Umbilical cord (tissue), 2 donors: ENCODE results near the gene ITPRIPL1. TPM values are rescaled to one million over a fixed set of nuclear protein-coding genes. Genes with fewer than 3 reads are reported as not detected.

Experiments
- DNase-seq: peaks from one replicate; pipeline ENCODE4 v3.0.0-alpha.2; 2015; ENCODE audit warnings: low spot score
- total RNA-seq: library from RNA; depleted of rRNA; stranded (reverse); fragments of >200 nt; gene quantifications from one replicate; pipeline ENCODE4 v1.2.3, GENCODE V29; 2014; ENCODE audit warnings: low replicate concordance; ENCODE audit not compliant: insufficient read depth

ITPRIPL1 gene
- total RNA-seq, 1 donor from 2014 or later: 5.5 TPM

DNA sequence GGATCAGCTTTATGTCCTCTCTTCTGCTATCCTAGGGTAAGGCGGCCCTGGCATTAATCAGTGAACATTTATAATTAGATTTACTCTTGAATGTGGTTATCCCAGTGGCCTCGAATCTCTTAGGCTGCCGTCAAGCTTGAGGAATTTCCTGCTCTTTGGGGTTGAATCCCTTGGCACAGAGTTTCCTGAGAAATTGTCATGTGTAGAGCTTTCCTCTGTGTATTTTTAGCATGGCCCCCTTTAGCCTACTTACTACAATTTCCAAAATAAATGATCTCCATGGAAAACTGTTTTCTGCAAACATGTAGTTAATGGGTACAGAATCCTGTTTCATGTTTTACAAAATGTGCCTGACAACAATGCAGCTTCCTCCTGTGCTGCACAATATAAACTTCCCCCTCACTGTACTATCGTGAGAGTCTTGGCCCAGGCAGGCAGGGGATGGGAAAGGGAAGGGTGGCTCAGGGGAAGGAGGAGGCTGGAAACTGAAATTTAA lies 28.5 kb downstream of the ITPRIPL1 start:
- peak; percentile 55 for DNase-seq

DNA sequence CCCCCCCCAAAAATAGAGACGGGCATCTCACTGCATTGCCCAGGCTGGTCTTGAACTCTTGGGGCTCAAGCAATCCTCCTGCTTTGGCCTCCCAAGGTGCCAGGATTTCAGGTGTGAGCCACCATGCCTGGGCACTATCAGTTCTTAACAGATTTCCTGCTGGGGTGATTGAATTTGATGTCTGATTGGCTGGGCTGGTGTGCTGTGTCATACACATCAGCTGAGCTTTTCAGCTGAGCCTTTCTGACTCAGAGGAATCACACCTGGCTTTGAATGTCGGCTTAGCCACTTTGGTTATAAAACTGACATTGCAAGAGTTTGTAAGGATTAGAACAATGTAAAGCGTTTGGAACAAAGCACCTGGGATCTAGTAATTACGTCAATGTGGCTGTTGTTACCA lies 29.4 kb downstream of the ITPRIPL1 start:
- no peak for DNase-seq

GRCh38 chr2:96356889-96357288 lies 31.8 kb downstream of the ITPRIPL1 start:
- DNase-seq: no peak

DNA sequence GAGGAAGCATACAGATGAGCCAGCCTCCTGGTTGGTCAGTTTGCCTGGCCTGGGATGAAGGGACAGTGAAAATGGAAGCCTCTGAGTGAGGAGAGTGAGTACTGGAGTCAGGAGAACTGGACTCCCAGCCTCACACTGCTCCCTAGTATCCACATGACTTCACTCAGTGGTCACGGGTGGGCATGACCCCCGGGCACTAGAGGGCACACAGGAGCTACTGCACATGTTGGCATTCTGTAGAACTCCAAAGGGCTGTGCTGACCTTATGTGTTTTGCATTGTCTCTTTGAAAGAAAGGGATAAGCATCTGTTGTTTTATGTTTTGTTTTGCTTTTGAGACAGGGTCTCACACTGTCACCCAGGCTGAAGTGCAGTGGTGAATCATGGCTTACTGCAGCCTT lies 34.2 kb downstream of the ITPRIPL1 start:
- DNase-seq: no peak

GRCh38 chr2:96359866-96360265 lies 34.7 kb downstream of the ITPRIPL1 start:
- no peak for DNase-seq

DNA sequence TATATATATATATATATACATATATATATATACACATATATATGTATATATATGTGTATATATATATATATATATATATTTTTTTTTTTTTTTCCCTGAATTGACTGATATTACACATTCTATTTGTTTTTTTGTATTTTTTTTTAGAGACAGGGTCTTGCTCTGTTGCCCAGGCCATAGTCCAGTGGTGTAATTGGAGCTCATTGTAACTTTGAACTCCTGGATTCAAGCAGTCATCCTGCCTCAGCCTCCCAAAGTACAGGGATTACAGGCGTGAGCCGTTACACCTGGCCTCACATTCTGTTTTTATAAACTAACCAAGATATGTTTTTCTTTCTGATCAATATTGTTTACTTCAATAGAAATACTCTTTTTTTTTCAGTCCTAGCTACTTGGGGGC lies 36.6 kb downstream of the ITPRIPL1 start:
- DNase-seq: no peak

- DNase-seq: no peak
Observed at GRCh38 chr2:96369186-96369585, 44.1 kb downstream of the ITPRIPL1 start.

GRCh38 chr2:96374211-96374951 lies 49.3 kb downstream of the ITPRIPL1 start:
- DNase-seq: peak; percentile 8

Other genes starting within 250 kb of the ITPRIPL1 start
- gene ADRA2B, start 208.7 kb upstream of the ITPRIPL1 start, total RNA-seq: 1.9 TPM
- gene ASTL, start 186.8 kb upstream of the ITPRIPL1 start, total RNA-seq: 1.4 TPM
- gene DUSP2, start 179.9 kb upstream of the ITPRIPL1 start, total RNA-seq: 28.9 TPM
- gene STARD7, start 116.5 kb upstream of the ITPRIPL1 start, total RNA-seq: 42.1 TPM
- gene TMEM127, start 59.3 kb upstream of the ITPRIPL1 start, total RNA-seq: 13.5 TPM
- 49.1 TPM for gene CIAO1, start 59.1 kb upstream of the ITPRIPL1 start, total RNA-seq
- 36.6 TPM for gene SNRNP200, start 19.8 kb upstream of the ITPRIPL1 start, total RNA-seq
- 1.7 TPM for gene NCAPH, start 10.4 kb downstream of the ITPRIPL1 start, total RNA-seq
- not detected for gene NEURL3, start 180.0 kb downstream of the ITPRIPL1 start, total RNA-seq
- 11.3 TPM for gene ARID5A, start 211.4 kb downstream of the ITPRIPL1 start, total RNA-seq